AG04450 (cell line): ENCODE results near the gene HEPN1. TPM values are rescaled to one million over a fixed set of nuclear protein-coding genes. Genes with fewer than 3 reads are reported as not detected.

Source experiments
- CTCF ChIA-PET: fragments of 300-600, 350-600 bp; formaldehyde crosslinking; extraction: SDS; loops from one replicate; lab custom pipeline; 2022; ENCODE audit warnings: antibody characterized with exemption, inconsistent platforms; lab: Charles Lee
- POLR2A ChIA-PET: fragments of 350-600 bp; formaldehyde crosslinking; extraction: SDS; loops from one replicate; lab custom pipeline; 2021; ENCODE audit warnings: antibody characterized with exemption, inconsistent platforms; lab: Yijun Ruan, JAX
- DNase-seq: peaks from one replicate; pipeline ENCODE4 v3.0.0-alpha.2; 2011; ENCODE audit warnings: low read depth, low spot score
- H3K27ac ChIP-seq: one replicate; pipeline ENCODE4 v1.5.1; 2012; ENCODE audit warnings: low read depth, low read length, control low read depth
- H3K27me3 ChIP-seq: one replicate; pipeline ENCODE4 v1.6.0; 2012; ENCODE audit warnings: low read length; ENCODE audit not compliant: control insufficient read depth, insufficient read depth
- H3K4me3 ChIP-seq: 2 replicates; pipeline ENCODE4 v1.5.1; 2011; ENCODE audit warnings: mild to moderate bottlenecking, low read depth, low read length, control low read depth
- H3K9me3 ChIP-seq: 2 replicates; pipeline ENCODE4 v1.5.1; 2012; ENCODE audit warnings: low read length; ENCODE audit not compliant: control insufficient read depth, insufficient read depth
- CTCF ChIP-seq: IDR thresholded peaks from 2 replicates; pipeline ENCODE4 v1.5.1; 2011; ENCODE audit warnings: low read depth, low read length, control low read depth, inconsistent platforms
- polyA plus RNA-seq: library from polyadenylated mRNA; depleted of rRNA; stranded (reverse); fragments of >200 nt; gene quantifications from 2 replicates; pipeline ENCODE4 v1.2.3, GENCODE V29; 2011

Gene HEPN1
- polyA plus RNA-seq, 1 experiment, result not detected

DNA sequence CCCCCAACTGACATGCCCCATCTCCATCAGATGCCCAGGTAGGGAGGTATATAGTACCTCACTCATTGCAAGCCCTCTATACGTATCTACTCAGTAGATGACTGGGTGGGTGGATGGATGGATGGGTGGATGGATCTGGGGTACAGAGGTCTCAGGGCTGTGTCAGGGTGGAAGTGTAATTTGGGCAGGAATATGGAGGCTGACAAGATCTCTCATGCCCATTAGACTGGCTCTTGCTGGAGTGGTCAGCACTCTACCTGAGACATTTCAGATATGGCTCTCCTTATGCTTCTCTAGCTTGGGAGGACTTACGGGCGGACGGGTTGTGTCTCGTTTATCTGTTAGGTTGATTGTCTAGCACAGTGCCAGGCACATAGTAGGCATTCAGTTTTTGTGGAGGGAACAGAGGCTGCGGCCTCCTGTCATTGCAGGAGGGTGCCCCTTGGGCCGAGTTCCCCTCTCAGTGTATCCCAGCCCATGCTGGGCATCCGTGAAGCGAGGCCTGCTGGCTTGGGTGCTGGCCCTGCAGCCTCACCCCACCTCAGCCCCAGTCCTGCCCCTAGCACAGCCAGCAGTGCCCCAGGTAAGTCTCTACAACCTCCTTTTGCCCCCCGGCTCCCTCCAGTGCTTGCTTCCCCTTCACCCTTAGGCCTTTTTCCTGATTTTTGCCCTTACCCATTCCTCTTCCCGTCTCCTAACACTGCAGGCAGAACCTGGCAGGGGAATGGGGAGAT lies 40.1 kb upstream of the HEPN1 start:
- CTCF ChIA-PET, result interaction anchor here (1.2 to 2.3 kb wide), 3 partner anchors 12 to 19 kb away, joined by 4 to 8 read pairs (median 7); partner anchors contain the start of gene ROBO4
- TF ChIP-seq CTCF, result no peak
- H3K27me3 ChIP-seq, result no peaks in the 10 kb centered on the region
- POLR2A ChIA-PET, result no interaction called here
- no peak for DNase-seq
- no peak overlapping the region for H3K27ac ChIP-seq
- no peak overlapping the region for H3K4me3 ChIP-seq
- H3K9me3 ChIP-seq, result no peaks in the 10 kb centered on the region; the same call in 1 of the 2 replicates

DNA sequence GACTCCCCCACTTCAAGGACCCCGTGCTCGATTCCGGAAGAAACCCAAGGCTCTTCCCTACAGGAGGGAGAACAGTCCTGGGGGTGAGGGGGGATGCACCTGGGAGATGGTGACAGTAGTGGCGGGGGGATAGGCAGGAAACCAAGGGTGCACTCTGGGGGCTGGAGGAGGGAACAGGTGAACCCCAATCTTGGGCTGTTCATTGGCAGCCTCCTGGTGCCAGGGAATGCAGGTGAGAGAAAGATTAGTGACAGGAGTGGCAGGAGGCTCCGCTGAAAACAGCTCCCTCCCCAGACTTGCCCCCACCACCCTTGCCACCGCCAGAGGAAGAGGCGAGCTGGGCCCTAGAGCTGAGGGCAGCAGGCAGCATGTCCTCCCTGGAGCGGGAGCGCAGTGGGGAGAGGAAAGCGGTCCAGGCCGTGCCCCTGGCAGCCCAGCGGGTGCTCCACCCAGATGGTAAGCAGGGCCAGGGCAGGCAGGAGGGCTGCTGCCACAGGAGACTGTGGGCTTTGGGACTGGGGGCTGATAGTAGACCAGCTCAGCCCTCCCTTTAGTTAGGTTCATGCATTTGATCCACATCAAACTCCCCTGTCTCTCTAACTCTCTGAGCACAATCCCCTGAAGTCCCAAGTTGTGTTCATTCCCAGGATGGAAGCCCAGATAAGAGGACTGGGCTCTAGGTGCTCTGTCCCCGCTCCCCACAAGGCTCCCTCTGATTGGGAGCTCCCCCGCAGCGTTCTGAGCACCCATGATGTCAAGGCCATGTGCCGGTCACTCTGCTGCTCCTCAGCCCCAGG lies 39.4 kb upstream of the HEPN1 start:
- Histone ChIP-seq H3K4me3 (no peak overlapping the region), H3K9me3 (no peaks in the 10 kb centered on the region; the same call in 1 of the 2 replicates), H3K27ac (no peak overlapping the region), H3K27me3 (no peaks in the 10 kb centered on the region)
- no peak for DNase-seq
- ChIA-PET CTCF (interaction anchor here (1.1 to 2.3 kb wide), 2 partner anchors 13 to 17 kb away, joined by 3 to 8 read pairs; no protein-coding TSS in a partner anchor), POLR2A (interaction anchor here (1.3 kb wide), 1 partner anchor 74 kb away, joined by 4 read pairs; the partner anchor contains the start of gene CCDC15)
- TF ChIP-seq CTCF, result no peak

DNA sequence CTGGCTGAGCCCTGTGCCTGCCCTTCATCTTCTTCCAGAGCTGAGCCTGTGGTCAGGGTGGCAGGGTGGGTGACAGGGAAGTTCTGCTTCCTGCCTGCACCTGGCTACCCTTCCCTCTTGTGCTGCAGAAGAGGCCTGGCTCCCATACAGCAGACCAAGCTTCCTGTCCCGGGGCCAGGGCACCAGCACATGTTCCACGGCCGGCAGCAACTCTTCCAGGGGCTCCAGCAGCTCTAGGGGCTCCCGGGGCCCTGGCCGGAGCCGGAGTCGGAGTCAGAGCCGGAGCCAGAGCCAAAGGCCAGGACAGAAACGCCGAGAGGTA lies 38.8 kb upstream of the HEPN1 start:
- no peak for DNase-seq
- CTCF ChIA-PET, result interaction anchor here (1.1 to 2.3 kb wide), 2 partner anchors 14 to 16 kb away, joined by 3 to 8 read pairs; no protein-coding TSS in a partner anchor
- H3K9me3 ChIP-seq, result no peaks in the 10 kb centered on the region; the same call in 1 of the 2 replicates
- H3K27ac ChIP-seq, result no peak overlapping the region
- POLR2A ChIA-PET, result interaction anchor here (1.3 kb wide), 1 partner anchor 74 kb away, joined by 4 read pairs; the partner anchor contains the start of gene CCDC15
- H3K27me3 ChIP-seq, result no peaks in the 10 kb centered on the region
- no peak for TF ChIP-seq CTCF
- no peak overlapping the region for H3K4me3 ChIP-seq

GRCh38 chr11:124880958-124881357 lies 38.1 kb upstream of the HEPN1 start:
- Histone ChIP-seq H3K4me3 (no peak overlapping the region), H3K27me3 (no peaks in the 10 kb centered on the region), H3K9me3 (no peaks in the 10 kb centered on the region; the same call in 1 of the 2 replicates), H3K27ac (no peak overlapping the region)
- ChIA-PET POLR2A (no interaction called here), CTCF (interaction anchor here (1.1 to 2.3 kb wide), 2 partner anchors 14 to 15 kb away, joined by 3 to 8 read pairs; no protein-coding TSS in a partner anchor)
- no peak for DNase-seq
- no peak for TF ChIP-seq CTCF
